Liver (tissue), 3 donors: ENCODE data around the gene RB1.

Experiments
- GABPA ChIP-seq, 2 donors: IDR thresholded peaks in 1 of 2; conservative IDR thresholded peaks in 1 of 2; 2 replicates each; pipeline ENCODE4 v1.6.1; 2016; ENCODE audit warnings: antibody characterized with exemption in 2 of 2, mild to moderate bottlenecking in 1 of 2, moderate library complexity in 1 of 2
- HNF4A ChIP-seq, 2 donors: conservative IDR thresholded peaks; 2 replicates each; pipeline ENCODE4 v1.6.1; 2016; ENCODE audit warnings: antibody characterized with exemption in 2 of 2, mild to moderate bottlenecking in 2 of 2
- HNF4G ChIP-seq: IDR thresholded peaks from 2 replicates; pipeline ENCODE4 v1.6.1; 2016; ENCODE audit warnings: antibody characterized with exemption
- JUND ChIP-seq, 2 donors: IDR thresholded peaks; 2 replicates each; pipeline ENCODE4 v1.6.1; 2016; ENCODE audit warnings: antibody characterized with exemption in 2 of 2
- RAD21 ChIP-seq, 2 donors: IDR thresholded peaks; 2 replicates each; pipeline ENCODE4 v1.6.1; 2016; ENCODE audit warnings: antibody characterized with exemption in 2 of 2, mild to moderate bottlenecking in 2 of 2
- RXRA ChIP-seq, 2 donors: IDR thresholded peaks; 2 replicates each; pipeline ENCODE4 v1.6.1; 2017 to 2018; ENCODE audit warnings: antibody characterized with exemption in 2 of 2, mild to moderate bottlenecking in 1 of 2
- SP1 ChIP-seq: IDR thresholded peaks from 2 replicates; pipeline ENCODE4 v1.6.1; 2018; ENCODE audit warnings: antibody characterized with exemption, mild to moderate bottlenecking
- TAF1 ChIP-seq: conservative IDR thresholded peaks from 2 replicates; pipeline ENCODE4 v1.6.1; 2016; ENCODE audit warnings: antibody characterized with exemption, mild to moderate bottlenecking
- YY1 ChIP-seq: IDR thresholded peaks from 2 replicates; pipeline ENCODE4 v1.6.1; 2016; ENCODE audit warnings: antibody characterized with exemption, mild to moderate bottlenecking
- TF ChIP-seq, protein P1 (sequence below): fragments of 150-350 bp; IDR thresholded peaks from 2 replicates; pipeline ENCODE4 v1.5.1; 2017; ENCODE audit warnings: improper control_type of control experiment, low read depth, low read length; ENCODE audit not compliant: missing input control
- TF ChIP-seq, protein P2 (sequence below): IDR thresholded peaks from 2 replicates; pipeline ENCODE4 v1.6.1; 2016; ENCODE audit warnings: antibody characterized with exemption
- TF ChIP-seq, protein P3 (sequence below): IDR thresholded peaks from 2 replicates; pipeline ENCODE4 v1.6.1; 2016; ENCODE audit warnings: antibody characterized with exemption, mild to moderate bottlenecking
- TF ChIP-seq, protein P4 (sequence below): IDR thresholded peaks from 2 replicates; pipeline ENCODE4 v1.6.1; 2016; ENCODE audit warnings: antibody characterized with exemption
- TF ChIP-seq, protein P5 (sequence below): IDR thresholded peaks from 2 replicates; pipeline ENCODE4 v1.6.1; 2016; ENCODE audit warnings: antibody characterized with exemption
- donor health status: healthy.
- donor health status: healthy.

DNA sequence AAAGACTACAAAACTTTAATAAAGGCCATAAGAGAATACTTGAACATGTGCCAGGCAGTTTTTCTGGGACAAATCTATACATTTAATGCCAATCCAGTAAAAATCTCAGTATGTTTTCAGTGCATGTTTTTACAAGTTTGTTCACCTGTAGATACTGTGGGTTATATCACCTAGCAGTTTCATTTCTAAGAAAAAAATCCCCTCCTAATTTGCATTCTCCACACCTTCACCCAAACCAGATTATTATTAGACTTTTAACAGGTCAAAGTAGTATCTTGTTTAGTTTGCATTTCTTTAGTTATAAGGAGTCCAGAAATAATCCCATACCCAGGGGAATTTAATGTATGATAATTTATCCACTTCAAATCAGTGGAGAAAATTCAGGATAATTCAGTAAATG lies 126.3 kb downstream of the RB1 start:
- no peak for TF ChIP-seq YY1
- TF ChIP-seq, protein P1, sequence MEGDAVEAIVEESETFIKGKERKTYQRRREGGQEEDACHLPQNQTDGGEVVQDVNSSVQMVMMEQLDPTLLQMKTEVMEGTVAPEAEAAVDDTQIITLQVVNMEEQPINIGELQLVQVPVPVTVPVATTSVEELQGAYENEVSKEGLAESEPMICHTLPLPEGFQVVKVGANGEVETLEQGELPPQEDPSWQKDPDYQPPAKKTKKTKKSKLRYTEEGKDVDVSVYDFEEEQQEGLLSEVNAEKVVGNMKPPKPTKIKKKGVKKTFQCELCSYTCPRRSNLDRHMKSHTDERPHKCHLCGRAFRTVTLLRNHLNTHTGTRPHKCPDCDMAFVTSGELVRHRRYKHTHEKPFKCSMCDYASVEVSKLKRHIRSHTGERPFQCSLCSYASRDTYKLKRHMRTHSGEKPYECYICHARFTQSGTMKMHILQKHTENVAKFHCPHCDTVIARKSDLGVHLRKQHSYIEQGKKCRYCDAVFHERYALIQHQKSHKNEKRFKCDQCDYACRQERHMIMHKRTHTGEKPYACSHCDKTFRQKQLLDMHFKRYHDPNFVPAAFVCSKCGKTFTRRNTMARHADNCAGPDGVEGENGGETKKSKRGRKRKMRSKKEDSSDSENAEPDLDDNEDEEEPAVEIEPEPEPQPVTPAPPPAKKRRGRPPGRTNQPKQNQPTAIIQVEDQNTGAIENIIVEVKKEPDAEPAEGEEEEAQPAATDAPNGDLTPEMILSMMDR, result no peak
- TF ChIP-seq, protein P2, sequence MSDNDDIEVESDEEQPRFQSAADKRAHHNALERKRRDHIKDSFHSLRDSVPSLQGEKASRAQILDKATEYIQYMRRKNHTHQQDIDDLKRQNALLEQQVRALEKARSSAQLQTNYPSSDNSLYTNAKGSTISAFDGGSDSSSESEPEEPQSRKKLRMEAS, result no peak
- TF ChIP-seq, protein P3, sequence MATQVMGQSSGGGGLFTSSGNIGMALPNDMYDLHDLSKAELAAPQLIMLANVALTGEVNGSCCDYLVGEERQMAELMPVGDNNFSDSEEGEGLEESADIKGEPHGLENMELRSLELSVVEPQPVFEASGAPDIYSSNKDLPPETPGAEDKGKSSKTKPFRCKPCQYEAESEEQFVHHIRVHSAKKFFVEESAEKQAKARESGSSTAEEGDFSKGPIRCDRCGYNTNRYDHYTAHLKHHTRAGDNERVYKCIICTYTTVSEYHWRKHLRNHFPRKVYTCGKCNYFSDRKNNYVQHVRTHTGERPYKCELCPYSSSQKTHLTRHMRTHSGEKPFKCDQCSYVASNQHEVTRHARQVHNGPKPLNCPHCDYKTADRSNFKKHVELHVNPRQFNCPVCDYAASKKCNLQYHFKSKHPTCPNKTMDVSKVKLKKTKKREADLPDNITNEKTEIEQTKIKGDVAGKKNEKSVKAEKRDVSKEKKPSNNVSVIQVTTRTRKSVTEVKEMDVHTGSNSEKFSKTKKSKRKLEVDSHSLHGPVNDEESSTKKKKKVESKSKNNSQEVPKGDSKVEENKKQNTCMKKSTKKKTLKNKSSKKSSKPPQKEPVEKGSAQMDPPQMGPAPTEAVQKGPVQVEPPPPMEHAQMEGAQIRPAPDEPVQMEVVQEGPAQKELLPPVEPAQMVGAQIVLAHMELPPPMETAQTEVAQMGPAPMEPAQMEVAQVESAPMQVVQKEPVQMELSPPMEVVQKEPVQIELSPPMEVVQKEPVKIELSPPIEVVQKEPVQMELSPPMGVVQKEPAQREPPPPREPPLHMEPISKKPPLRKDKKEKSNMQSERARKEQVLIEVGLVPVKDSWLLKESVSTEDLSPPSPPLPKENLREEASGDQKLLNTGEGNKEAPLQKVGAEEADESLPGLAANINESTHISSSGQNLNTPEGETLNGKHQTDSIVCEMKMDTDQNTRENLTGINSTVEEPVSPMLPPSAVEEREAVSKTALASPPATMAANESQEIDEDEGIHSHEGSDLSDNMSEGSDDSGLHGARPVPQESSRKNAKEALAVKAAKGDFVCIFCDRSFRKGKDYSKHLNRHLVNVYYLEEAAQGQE, result no peak
- TF ChIP-seq TAF1, result no peak
- TF ChIP-seq JUND (IDR thresholded peaks at IDR 0.05), result no peak
- TF ChIP-seq, protein P4, sequence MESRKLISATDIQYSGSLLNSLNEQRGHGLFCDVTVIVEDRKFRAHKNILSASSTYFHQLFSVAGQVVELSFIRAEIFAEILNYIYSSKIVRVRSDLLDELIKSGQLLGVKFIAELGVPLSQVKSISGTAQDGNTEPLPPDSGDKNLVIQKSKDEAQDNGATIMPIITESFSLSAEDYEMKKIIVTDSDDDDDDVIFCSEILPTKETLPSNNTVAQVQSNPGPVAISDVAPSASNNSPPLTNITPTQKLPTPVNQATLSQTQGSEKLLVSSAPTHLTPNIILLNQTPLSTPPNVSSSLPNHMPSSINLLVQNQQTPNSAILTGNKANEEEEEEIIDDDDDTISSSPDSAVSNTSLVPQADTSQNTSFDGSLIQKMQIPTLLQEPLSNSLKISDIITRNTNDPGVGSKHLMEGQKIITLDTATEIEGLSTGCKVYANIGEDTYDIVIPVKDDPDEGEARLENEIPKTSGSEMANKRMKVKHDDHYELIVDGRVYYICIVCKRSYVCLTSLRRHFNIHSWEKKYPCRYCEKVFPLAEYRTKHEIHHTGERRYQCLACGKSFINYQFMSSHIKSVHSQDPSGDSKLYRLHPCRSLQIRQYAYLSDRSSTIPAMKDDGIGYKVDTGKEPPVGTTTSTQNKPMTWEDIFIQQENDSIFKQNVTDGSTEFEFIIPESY, result no peak
- TF ChIP-seq HNF4G, result no peak
- no peak for TF ChIP-seq RAD21 (IDR thresholded peaks at IDR 0.05)
- no peak for TF ChIP-seq RXRA (IDR thresholded peaks at IDR 0.05)
- TF ChIP-seq SP1, result no peak
- TF ChIP-seq GABPA (IDR thresholded peaks at IDR 0.05 in 1 of 2, conservative IDR thresholded peaks at IDR 0.05 in 1 of 2), result no peak
- TF ChIP-seq, protein P5, sequence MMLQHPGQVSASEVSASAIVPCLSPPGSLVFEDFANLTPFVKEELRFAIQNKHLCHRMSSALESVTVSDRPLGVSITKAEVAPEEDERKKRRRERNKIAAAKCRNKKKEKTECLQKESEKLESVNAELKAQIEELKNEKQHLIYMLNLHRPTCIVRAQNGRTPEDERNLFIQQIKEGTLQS, result no peak
- TF ChIP-seq HNF4A (conservative IDR thresholded peaks at IDR 0.05), result no peak
